AG09309 (cell line): ENCODE measurements around the gene DNASE2.

Source experiments
- DNase-seq: peaks from one replicate; pipeline ENCODE4 v3.0.0-alpha.2; 2010; ENCODE audit warnings: low read depth
- H3K4me3 ChIP-seq: 2 replicates; pipeline ENCODE4 v1.5.1; 2011; ENCODE audit warnings: mild to moderate bottlenecking, low read depth, low read length, moderate library complexity; ENCODE audit not compliant: control insufficient read depth
- CTCF ChIP-seq: IDR thresholded peaks from 2 replicates; pipeline ENCODE4 v1.5.1; 2011; ENCODE audit warnings: mild to moderate bottlenecking, low read depth, low read length, inconsistent platforms; ENCODE audit not compliant: insufficient read depth, control insufficient read depth; ENCODE audit errors: missing control alignments

The DNASE2 gene

GRCh38 chr19:12880551-12881171 is 588 bp downstream of the DNASE2 start:
- H3K4me3 ChIP-seq = peak overlapping the region; percentile 94
- TF ChIP-seq CTCF = no peak
- no peak for DNase-seq

GRCh38 chr19:12875086-12875485 is 6.2 kb downstream of the DNASE2 start:
- no peak overlapping the region for H3K4me3 ChIP-seq
- no peak for DNase-seq
- no peak for TF ChIP-seq CTCF

- no peak overlapping the region for H3K4me3 ChIP-seq
- TF ChIP-seq CTCF = no peak
- no peak for DNase-seq
These were observed 7.1 kb downstream of the DNASE2 start for GRCh38 chr19:12873891-12874745.

- H3K4me3 ChIP-seq = peak overlapping the region; percentile 6
- DNase-seq = no peak
- TF ChIP-seq CTCF = no peak
These were observed 8.0 kb downstream of the DNASE2 start for GRCh38 chr19:12872941-12873890.

- no peak for TF ChIP-seq CTCF
- no peak for DNase-seq
- no peak overlapping the region for H3K4me3 ChIP-seq
These were observed 9.0 kb downstream of the DNASE2 start for GRCh38 chr19:12872255-12872654.

GRCh38 chr19:12871681-12872080 is 9.6 kb downstream of the DNASE2 start:
- no peak overlapping the region for H3K4me3 ChIP-seq
- no peak for DNase-seq
- no peak for TF ChIP-seq CTCF
